ENCODE results near the gene NOXA1.
"Not testable (repeated sequence)": the region's sequence is repeated elsewhere in the genome, so short reads cannot be mapped to it uniquely, and the experiment has no call there.

Gene NOXA1

GRCh38 chr9:137422604-137423513, at the start of gene NOXA1, which contains the start of gene EXD3:
Gene NOXA1 (plus strand): TSS chr9:137423393. CDS start chr9:137423530, 137 bp downstream.
Gene EXD3 (minus strand): TSS chr9:137423162. CDS start chr9:137395357, 27,805 bp downstream.
- DNase-seq: peak; percentile 94

- no peak for DNase-seq
Measured at GRCh38 chr9:137373611-137373980, 49.6 kb upstream of the NOXA1 start.

- no peak for DNase-seq
Measured at GRCh38 chr9:137374131-137374845, 48.9 kb upstream of the NOXA1 start.

- no peak for DNase-seq
Measured at GRCh38 chr9:137375321-137376058, 47.7 kb upstream of the NOXA1 start.

GRCh38 chr9:137376386-137376785, 46.8 kb upstream of the NOXA1 start:
- DNase-seq: no peak

GRCh38 chr9:137378688-137379410, 44.3 kb upstream of the NOXA1 start:
- DNase-seq: not testable (repeated sequence)

- no peak for DNase-seq
Measured at GRCh38 chr9:137379761-137380161, 43.4 kb upstream of the NOXA1 start.

- DNase-seq: no peak
Measured at GRCh38 chr9:137380171-137380570, 43.0 kb upstream of the NOXA1 start.

- no peak for DNase-seq
Measured at GRCh38 chr9:137380606-137381005, 42.6 kb upstream of the NOXA1 start.

- no peak for DNase-seq
Measured at GRCh38 chr9:137381501-137382443, 41.4 kb upstream of the NOXA1 start.

- no peak for DNase-seq
Measured at GRCh38 chr9:137382444-137383080, 40.6 kb upstream of the NOXA1 start.

GRCh38 chr9:137383081-137383783, 40.0 kb upstream of the NOXA1 start:
- no peak for DNase-seq

GRCh38 chr9:137383784-137384756, 39.1 kb upstream of the NOXA1 start:
- no peak for DNase-seq

- no peak for DNase-seq
Measured at GRCh38 chr9:137385061-137385655, 38.0 kb upstream of the NOXA1 start.

GRCh38 chr9:137386507-137387113, 36.6 kb upstream of the NOXA1 start:
- not testable (repeated sequence) for DNase-seq

- peak; percentile 43 for DNase-seq
Measured at GRCh38 chr9:137387114-137387890, 35.9 kb upstream of the NOXA1 start.

Measured in activated naive CD4-positive, alpha-beta T cell treated with anti-CD3 and anti-CD28 coated beads, Interleukin-2, amount 50 U/mL, for 16 hours (primary cell).